NCI-H526 (cell line): ENCODE results near the gene ELN.

Source experiments
- DNase-seq, 2 experiments: peaks; one replicate each; lab custom pipeline; 2025; lab: John Stamatoyannopoulos, UW

The ELN gene

GRCh38 chr7:74025146-74025545 is 2.8 kb upstream of the ELN start:
- DNase-seq, result peak in 1 of 2 experiments; percentile 38

DNA sequence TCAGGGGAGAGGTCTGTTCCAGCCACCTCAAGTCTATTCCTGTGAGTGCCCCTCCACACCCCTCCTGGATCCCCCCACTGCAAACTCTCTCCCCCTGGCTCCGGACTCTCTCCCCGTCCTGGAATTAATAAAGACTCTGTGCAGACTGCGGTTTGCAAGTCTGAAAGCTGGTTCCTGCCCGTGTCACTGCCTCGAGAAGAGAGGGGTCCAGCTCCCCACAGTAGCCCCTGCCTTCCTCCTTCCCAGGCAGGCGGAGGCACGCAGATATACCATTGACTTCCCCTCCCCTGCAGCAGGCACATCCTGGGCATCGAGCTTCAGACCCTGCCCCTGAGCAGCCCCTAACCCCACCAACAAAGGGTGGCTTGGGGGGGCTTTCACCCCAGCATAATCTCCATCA is 2.2 kb upstream of the ELN start:
- no peak for DNase-seq

DNA sequence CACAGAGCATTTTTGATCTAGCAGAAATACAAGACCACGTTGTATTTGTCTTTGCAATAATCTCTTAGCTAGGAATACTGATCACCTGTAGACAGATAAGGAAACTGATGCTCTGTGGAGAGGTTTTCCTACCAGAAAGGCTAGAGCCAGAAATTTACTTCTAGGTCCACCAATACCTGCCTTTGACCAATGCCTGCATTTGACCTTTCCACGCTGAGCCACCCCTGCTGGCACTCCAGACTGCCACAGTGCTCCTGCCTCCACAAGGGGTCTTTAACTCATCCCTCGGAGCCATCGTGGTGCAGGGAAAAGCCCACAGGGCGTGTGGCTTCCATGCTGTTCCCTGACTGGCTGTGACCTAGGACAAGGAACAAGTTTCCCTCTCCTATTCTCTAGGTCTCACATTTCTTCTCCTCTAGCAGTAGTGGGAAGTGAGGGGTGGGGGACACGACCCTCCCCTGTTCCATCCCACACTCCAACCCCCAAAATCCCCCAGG is 1.5 kb upstream of the ELN start:
- DNase-seq, result no peak

GRCh38 chr7:74026903-74027682 is 880 bp upstream of the ELN start:
- peak; percentile 19 to 76 for DNase-seq

DNA sequence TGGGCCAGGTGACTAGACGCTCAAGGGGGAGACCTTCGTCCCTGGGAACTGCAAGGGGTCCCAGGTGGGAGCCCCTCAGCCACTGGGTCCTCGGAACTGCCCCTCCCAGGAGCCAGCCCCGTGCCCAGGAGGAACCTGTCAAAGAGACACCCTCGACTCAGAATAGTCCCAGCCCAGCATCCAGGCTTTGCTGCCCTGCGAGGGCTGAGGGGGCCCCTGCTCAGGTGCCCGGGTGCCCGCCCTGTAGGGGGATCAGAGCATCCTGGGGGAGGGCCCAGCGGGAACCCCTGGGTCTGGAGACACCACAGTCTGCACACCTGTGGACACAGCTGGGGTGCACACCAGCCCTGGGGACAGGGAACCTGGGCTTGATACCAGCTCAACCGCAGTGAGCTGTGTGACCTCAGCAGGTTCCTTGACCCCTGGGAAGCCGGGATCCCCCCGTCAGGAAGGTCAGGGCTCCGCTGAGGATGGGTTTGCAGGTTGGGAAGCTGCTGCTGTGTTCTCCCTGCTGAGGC is 407 bp downstream of the ELN start:
- DNase-seq, result no peak

DNA sequence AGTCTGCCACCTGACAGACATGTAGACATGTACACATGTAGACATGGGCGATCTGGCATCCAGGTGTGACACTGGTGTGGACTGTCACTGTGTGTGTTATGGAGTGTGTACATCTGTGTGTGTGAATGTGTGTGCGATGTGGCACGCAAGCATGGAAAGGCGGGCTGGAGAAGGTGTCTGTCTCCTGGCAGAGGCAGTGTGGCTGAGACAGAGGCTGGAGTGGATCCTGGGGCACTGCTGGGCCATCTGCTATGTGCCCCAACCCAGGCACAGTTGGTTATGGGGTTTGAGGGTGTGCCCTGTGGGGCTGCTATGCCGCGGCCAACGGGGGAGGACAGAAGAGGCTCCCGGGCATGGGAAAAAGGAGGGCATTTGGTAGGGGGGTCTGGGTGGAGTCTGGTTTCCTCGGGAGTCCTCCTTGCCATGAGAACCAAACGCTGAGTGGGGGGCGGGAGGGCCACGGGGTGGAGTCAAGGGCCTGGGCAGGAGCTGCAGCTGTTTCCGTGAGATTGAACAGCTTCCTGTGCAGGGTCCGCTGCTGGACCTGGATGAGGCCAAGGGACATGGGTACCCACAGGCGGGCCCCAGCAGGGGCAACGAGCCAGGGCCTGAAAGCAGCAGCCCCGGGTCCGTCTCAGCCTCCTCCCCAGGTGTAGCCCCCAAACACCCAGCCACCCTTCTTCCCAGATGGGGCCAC is 1.3 kb downstream of the ELN start:
- no peak for DNase-seq

DNA sequence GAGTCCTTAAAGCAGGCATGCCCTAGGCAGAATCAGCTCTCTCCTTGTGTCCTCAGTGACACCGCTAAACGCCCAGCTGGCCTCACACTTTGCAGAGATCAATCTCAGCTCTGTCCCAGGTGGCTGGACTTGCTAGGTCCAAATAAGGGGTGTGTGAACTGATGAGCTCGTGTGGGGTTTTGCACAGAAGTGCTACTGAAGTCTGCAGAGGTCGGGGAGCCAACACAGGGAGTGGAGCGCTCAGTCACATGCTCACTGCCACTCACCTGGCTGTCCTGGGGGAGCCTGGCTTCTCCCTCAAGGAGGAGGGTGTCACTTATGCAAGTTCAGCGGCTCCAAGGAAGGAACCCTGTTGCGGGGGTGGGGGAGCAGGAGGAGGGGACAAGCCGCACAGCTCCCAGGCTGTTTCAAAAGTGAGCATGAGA is 2.0 kb downstream of the ELN start:
- no peak for DNase-seq

GRCh38 chr7:74030861-74031260 is 2.9 kb downstream of the ELN start:
- no peak for DNase-seq

DNA sequence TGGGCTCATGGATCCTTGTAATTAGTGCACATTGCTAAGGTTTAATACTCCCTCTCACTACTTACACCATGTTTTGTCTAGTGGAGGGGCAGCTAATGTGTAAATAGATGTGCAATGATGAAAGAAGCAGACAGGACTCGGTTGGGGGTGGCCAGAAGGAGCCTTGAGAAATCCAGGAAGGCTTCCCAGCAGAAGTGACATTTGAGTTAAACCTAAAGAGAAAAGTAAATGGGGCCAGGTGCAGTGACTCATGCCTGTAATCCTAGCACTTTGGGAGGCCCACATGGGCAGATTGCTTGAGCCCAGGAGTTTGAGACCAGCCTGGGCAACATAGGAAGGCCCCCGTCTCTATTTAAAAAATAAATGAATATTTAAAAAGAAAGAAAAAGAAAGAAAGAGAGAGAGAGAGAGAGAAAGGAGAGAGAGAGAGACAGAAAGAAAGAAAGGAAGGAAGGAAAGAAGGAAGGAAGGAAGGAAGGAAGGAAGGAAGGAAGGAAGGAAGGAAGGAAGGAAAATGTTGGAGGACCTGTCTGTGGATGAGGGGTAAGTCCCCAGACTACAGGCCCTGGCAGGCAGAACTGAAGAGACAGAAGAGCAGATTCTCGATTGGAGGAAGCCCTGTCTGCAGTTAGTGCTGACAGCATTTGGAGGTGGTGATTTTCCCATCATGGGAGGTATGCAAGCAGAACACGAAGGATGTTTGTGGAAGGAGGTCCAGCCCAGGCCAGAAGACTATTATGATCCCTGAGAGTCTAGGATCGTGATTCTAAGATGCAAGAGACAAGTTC is 3.6 kb downstream of the ELN start:
- DNase-seq, result no peak

- DNase-seq, result no peak
Observed at GRCh38 chr7:74032191-74032490, 4.2 kb downstream of the ELN start.

DNA sequence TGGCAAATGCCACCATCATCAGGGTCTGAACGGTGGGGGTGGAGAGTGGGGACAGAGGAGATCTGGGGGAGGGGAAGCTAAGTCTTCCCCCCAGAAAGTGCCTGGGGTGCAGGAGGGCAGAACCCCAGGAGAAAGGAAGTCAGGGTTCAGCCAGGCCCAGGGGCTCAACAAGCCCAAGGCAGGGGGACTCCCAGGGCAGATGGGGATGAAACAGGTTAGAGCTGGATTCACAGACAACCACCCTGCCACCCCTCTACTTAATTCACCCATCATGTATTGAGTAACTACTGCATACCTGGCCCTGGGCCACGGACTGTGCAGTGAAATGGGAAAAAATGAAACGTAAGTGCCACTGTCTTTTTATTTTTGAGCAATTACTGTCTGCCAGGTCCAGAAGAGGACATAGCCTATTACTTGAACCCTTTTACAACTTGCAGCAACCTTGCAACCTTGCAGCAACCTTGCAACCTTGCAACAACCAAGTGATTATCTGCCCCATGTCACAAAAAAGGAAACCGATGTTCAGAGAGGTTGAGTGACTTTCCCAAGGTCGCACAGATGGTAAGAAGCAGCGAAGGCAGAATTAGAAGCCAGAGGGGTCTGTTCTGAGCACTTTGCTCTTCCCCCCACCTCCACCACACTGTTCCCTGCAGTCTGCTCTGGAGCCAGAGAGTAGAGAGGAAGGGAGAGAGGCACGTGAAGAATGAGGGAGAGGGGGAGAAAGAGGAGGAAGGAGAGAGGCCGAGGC is 4.8 kb downstream of the ELN start:
- DNase-seq, result no peak

DNA sequence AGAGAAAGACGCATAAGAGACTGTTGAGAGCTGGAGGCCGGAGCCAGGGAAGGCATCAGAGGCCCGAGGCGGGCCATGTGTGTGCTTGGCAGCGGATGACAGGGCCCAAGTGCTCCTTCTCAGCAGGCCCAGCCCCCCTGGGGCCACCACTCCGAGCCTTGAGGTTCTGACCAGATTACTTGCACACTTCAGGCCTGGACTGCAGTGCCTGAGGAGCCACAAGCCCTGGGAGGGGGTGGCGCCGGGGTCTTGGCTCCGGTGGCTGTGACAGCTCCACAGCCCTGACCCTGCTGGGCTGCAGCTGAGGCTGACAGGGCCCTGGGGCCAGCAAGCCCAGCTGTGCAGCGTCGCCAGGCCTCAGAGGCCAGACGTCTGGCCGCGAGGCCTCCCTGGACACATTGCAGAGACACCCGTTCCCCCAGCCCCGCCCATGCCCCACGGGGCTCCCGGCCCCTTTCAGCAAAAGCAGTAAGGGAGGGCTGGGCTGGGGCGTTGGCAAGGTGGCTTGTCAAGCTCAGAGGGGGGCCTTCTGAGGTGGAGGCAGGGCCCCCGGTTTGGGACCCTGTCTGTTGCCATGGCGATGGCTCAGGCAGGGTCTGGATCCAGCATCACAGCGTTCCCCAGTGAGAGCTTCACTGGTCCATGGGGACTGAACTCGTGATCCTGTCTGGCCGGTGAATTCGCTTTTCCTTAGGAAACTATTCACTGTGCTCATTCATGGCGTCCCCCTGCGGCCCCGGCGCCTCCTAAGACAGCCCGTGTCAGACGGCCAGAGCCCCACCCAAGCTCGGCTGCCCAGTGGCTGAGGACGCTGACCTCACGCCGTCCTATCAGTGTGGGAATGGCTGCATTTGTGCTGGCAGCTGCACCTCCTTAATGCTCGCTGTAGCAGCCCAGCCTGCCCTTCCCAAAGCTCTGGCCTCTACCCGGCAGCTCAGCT is 5.7 kb downstream of the ELN start:
- no peak for DNase-seq

- no peak for DNase-seq
Observed at GRCh38 chr7:74037609-74038008, 9.6 kb downstream of the ELN start.

DNA sequence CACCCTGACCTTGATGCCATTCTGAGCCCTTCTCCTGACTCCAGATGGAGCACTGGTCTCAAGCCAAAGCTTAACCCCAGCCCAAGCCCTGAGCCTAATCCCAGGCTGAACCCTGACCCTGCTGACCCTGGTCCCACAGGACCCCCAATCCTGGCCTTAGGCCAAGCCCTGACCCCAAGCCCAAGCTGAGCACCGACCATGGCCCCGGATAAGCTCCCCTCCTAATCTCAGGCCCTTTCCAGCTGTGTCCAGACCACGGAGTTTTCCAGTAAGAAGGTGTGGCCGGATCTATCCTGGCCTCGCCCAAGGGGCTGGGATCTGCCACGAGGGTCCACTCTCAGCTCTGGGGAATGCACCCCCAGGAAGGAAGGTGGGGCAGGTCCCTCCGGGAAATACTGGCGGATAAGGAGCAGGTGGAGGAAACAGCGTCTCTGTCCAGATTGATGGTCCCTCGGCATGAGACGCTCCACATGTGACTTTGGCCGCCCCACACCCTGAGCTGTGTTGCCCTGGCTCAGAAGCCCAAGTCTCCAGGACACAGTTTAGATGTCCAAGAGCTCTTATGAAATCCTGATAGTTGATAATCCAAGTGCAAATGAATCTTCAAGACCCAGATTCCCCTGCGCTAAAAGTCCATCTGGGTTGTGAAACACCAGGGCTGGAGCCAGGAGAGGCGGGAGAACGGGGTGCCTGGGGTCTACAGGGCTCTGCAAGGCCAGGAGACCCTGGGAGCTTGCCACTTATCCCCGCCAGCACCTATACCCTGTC is 10.4 kb downstream of the ELN start:
- no peak for DNase-seq

DNA sequence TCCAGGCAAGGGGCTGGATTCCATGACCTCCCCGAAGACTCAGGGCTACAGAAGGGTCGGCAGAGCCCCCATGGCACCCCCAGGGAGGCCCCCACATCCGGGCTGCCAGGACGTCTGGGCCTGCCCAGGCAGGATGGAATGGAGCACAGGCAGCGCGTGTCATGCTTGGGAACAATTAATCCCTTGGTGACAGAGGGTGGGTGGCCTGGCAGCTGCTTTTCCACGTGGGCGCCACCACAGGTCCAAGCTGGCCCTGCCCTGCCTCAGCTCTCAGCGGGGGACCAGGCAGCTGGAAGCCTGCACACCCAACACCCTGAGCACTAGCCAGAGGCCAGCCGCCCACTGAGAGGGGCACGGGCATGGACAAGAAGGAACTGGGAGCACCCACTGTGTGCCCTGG is 11.4 kb downstream of the ELN start:
- DNase-seq, result no peak

DNA sequence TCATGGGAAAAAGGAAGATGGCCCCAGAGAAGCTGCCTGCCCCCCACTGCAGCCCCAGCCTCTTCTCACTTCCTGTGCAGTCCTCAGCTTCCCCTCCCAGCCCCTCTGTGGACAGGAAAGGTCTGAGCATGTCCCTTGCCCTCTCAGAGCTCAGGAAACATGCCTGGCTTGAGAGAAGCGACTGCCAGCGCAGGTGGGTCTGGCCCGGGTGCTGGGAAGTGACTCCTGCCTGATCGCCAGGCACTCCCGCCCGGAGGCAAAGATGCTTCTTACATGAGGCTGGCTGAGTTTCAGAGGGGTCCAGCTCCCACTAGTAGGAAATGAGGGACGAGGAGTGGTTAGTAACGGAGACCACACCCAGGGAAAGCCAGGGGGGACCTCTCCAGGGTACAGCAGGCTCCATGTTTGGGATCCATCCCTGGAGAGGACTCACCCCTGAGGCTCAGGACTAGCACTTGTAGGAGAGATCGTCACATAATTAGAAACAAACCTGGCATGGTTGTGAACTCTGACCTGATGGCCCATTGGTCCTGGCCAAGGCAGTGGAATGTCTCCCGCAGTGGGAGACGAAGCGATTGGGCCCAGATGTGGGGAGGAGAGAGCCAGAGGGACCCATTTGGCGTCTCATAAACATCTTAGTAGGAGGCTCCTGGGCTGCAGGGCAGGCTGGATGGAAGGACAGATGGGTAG is 12.3 kb downstream of the ELN start:
- DNase-seq, result no peak

DNA sequence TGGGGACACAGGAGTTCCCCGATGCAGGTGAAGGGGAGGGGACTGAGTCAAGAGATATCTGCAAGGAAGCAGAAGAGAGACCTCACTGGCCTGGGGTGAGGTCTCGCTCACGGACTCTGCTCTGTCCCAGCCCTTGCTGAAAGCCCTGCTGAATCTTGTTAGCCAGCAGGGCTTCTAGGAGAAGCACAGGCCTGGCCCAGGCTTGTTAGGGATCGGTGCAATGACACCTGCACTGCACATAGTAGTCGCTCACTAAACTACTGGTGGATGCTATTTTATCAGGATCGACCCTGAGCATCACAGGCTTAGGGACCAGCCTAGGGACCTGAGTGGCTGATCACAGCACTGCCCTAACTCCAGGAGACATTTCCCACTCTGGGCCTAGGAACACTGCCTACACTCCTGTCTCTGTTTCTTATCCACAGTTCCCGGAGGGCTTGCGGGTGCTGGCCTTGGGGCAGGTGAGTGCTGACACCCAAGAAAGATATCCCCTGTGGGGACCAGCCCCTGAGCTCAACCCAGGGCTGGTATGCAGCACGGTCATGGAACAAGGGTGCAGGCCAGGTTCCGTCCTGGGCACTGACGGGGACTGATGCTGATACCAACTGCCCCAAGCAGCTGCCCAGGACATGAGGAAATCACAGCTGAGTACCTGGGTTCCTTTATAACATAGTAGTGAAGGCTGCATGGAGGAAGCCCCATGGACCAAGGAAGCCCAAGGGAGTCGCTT is 13.0 kb downstream of the ELN start:
- no peak for DNase-seq

DNA sequence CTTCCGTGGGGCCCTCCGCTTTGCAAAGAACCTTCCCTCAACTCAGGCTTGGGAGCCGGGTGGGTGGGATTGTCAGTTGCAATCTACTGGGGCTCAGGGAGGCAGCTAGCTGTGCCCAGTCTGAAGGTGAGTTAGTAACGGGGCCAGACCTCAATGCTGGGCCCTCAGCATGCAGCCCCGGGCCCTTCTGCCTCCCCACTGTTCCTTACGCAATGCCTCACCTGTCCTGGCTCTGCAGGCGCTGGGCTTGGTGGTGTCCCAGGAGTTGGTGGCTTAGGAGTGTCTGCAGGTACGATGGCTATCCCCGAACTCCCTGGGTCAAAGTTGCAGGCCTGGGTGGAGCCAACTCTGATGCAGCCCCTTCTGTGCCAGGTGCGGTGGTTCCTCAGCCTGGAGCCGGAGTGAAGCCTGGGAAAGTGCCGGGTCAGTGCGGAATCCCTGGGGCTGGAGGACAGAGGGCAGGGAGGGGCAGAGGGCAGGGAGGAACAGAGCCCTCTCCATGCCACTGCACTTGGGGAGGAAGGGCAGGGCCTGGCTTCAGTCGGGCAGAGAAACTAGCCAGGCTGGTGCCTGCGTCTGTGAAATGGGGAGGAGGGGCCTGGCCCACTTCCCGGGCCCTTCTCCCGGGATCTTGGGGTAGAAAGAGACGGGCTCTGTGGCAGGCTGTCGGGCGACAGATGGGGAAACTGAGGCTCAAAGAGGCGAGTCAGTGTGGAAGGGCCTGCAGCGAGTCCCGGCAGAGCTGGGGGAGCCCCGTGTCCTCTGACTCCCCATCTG is 15.0 kb downstream of the ELN start:
- DNase-seq, result no peak
